HL-60 (cell line): ENCODE measurements around the gene DSCAML1.

Experiments
- TF ChIP-seq, protein P1 (sequence below): IDR thresholded peaks from one replicate; pipeline ENCODE4 v1.5.1; 2011; ENCODE audit warnings: low read length, control low read depth, inconsistent platforms; ENCODE audit not compliant: insufficient read depth
- TF ChIP-seq, protein P2 (sequence below): IDR thresholded peaks from 2 replicates; pipeline ENCODE4 v1.6.1; 2012; ENCODE audit warnings: low read depth; ENCODE audit not compliant: insufficient replicate concordance

DNA sequence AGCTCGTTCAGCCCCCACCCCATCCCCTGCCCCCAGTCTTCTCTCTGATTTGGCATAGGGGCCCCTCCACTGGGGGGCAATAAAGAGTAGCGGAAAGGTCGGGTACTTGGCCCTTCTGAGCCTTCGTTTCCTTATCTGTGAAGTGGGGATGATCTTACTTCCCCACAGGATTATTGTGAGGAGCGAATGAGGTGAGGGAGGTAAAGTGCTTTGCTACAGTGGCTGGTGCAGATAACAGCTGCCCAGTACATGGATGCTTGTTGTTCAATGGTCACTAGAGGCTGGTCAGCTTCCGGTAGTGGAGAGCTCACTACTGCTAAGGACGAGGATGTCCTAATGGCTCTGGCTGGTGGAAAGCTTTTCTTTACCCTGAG is 368.2 kb downstream of the DSCAML1 start:
- TF ChIP-seq, protein P1, sequence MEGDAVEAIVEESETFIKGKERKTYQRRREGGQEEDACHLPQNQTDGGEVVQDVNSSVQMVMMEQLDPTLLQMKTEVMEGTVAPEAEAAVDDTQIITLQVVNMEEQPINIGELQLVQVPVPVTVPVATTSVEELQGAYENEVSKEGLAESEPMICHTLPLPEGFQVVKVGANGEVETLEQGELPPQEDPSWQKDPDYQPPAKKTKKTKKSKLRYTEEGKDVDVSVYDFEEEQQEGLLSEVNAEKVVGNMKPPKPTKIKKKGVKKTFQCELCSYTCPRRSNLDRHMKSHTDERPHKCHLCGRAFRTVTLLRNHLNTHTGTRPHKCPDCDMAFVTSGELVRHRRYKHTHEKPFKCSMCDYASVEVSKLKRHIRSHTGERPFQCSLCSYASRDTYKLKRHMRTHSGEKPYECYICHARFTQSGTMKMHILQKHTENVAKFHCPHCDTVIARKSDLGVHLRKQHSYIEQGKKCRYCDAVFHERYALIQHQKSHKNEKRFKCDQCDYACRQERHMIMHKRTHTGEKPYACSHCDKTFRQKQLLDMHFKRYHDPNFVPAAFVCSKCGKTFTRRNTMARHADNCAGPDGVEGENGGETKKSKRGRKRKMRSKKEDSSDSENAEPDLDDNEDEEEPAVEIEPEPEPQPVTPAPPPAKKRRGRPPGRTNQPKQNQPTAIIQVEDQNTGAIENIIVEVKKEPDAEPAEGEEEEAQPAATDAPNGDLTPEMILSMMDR = no peak
- TF ChIP-seq, protein P2, sequence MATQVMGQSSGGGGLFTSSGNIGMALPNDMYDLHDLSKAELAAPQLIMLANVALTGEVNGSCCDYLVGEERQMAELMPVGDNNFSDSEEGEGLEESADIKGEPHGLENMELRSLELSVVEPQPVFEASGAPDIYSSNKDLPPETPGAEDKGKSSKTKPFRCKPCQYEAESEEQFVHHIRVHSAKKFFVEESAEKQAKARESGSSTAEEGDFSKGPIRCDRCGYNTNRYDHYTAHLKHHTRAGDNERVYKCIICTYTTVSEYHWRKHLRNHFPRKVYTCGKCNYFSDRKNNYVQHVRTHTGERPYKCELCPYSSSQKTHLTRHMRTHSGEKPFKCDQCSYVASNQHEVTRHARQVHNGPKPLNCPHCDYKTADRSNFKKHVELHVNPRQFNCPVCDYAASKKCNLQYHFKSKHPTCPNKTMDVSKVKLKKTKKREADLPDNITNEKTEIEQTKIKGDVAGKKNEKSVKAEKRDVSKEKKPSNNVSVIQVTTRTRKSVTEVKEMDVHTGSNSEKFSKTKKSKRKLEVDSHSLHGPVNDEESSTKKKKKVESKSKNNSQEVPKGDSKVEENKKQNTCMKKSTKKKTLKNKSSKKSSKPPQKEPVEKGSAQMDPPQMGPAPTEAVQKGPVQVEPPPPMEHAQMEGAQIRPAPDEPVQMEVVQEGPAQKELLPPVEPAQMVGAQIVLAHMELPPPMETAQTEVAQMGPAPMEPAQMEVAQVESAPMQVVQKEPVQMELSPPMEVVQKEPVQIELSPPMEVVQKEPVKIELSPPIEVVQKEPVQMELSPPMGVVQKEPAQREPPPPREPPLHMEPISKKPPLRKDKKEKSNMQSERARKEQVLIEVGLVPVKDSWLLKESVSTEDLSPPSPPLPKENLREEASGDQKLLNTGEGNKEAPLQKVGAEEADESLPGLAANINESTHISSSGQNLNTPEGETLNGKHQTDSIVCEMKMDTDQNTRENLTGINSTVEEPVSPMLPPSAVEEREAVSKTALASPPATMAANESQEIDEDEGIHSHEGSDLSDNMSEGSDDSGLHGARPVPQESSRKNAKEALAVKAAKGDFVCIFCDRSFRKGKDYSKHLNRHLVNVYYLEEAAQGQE = no peak
